Neuron (in vitro differentiated cells): ENCODE data around the gene MBD1.
"Not testable (repeated sequence)": the region's sequence is repeated elsewhere in the genome, so short reads cannot be mapped to it uniquely, and the experiment has no call there.

Source experiments
- H2AFZ ChIP-seq: one replicate; pipeline ENCODE4 v1.6.1; 2013; ENCODE audit warnings: low read depth, mild to moderate bottlenecking, inconsistent platforms, low read length, moderate library complexity
- H3K27me3 ChIP-seq: one replicate; pipeline ENCODE4 v1.6.1; 2013; ENCODE audit warnings: low read length; ENCODE audit not compliant: insufficient read depth
- H3K36me3 ChIP-seq: one replicate; pipeline ENCODE4 v1.6.1; 2013; ENCODE audit warnings: low read length; ENCODE audit not compliant: insufficient read depth
- H3K4me1 ChIP-seq: one replicate; pipeline ENCODE4 v1.6.1; 2013; ENCODE audit warnings: low read length; ENCODE audit not compliant: insufficient read depth
- H3K4me3 ChIP-seq: 2 replicates; pipeline ENCODE4 v1.5.1; 2013; ENCODE audit warnings: mild to moderate bottlenecking, low read length, moderate library complexity
- H3K9me3 ChIP-seq: one replicate; pipeline ENCODE4 v1.6.1; 2013; ENCODE audit warnings: low read length

Gene MBD1

DNA sequence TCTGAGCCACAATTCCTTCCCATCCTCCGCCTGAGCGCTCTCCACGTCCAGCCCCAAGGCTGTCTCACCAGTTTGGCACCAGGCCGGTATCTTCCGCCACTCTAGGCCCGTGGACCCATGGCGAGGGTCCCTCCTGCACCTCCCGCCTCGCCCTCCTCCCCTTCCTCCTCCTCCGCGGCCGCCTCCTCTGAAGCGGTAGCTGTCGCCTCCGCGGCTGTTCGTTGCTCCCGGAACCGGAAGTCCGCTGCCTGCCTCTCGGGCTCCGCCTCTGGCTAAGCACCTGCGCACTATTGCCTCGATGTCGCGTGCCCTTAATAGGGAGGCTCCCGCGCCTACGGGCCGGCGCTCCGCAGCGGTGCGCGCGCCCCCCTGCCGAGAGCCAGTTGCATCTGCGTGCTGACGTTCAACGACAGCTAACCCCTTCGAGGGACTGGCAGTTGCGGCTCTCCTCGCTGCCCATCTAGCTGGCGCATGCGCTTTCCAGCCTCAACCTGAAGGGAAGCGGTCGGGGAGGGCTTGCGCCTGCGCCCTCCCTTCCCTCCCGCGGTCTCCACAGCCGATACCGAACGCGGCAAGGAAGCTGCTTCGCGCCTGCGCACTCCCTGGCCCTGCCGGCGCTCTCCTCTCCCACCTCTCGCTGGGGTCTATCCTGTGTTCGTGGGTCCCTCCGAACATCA is at the start of gene MBD1:
Gene MBD1, minus strand, starts transcription at position 229 of the 677 bp plus-strand sequence. CDS start 1,531 bp downstream, outside the sequence.
- peaks cover 61% of the 10 kb centered on the region for H3K36me3 ChIP-seq

DNA sequence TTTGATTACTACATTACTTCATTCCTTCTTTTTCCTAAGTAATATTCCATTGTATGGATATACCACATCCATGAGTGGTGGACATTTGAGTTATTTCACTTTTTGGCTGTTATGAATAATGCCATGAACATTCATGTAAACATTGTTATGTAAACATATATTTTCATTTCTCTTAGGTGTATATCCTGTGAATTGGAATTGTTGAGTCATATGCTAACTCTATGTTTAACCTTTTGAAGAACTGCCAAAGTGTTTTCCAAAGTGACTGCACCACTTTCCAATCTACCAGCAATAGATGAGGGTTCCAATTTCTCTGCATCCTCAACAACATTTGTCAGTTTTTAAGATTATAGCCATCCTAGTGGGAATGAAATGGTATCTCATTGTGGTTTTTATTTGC is 48.9 kb upstream of the MBD1 start:
- no peak overlapping the region for H2AFZ ChIP-seq

More for the DNA sequence above, at the start of gene MBD1:
- Histone ChIP-seq H3K4me3 (peak within 1 kb of the TSS; percentile 76), H3K27me3 (no peaks in the 10 kb centered on the region), H2AFZ (peak within 1 kb of the TSS; percentile 35), H3K4me1 (peaks cover 12% of the 10 kb centered on the region), H3K9me3 (peaks cover 2% of the 10 kb centered on the region)

DNA sequence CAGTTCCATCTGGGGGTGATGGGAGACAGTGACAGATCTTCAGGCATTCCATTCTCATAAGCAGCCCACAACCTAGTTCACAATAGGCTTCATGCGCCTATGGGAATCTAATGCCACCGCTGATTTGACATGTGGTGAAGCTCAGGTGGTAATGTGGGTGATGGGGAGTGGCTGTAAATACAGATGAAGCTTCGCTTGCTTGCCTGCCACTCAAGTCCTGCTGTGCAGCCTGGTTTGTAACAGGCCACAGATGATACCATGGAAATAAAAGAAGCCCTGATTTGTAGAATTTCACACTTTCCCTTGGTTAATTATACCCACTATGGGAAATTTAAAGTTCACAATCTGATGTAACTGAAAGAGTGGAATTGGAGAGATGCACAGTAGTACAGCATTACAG is 46.7 kb upstream of the MBD1 start:
- Histone ChIP-seq H3K27me3 (no peaks in the 10 kb centered on the region), H3K4me3 (no peak overlapping the region), H3K36me3 (no peaks in the 10 kb centered on the region), H3K9me3 (no peaks in the 10 kb centered on the region), H3K4me1 (no peaks in the 10 kb centered on the region), H2AFZ (no peak overlapping the region)

More for the DNA sequence above, 48.9 kb upstream of the MBD1 start:
- no peaks in the 10 kb centered on the region for H3K4me1 ChIP-seq
- no peaks in the 10 kb centered on the region for H3K36me3 ChIP-seq
- H3K4me3 ChIP-seq: no peak overlapping the region
- no peaks in the 10 kb centered on the region for H3K27me3 ChIP-seq
- no peaks in the 10 kb centered on the region for H3K9me3 ChIP-seq

DNA sequence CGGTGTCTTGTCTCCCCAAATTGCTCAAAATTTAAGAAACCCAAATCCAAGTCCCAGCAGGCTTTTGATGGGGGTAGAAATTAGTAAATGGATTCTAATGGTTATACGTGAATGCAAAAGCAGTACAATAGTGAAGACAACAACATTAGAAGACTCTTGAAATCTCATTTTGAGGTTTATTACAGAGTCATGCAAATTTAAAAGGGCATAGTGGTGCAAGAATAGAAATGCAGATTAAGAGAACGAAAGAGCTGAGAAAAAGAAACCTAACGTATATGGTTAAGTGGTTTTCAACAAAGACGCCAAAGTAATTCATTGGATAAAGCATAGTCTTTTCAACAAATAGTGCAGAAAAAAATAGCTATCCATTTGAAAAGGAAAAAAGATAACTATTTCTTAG is 39.4 kb upstream of the MBD1 start:
- H3K4me1 ChIP-seq: peaks cover 5% of the 10 kb centered on the region
- H3K9me3 ChIP-seq: no peaks in the 10 kb centered on the region
- no peaks in the 10 kb centered on the region for H3K36me3 ChIP-seq
- H2AFZ ChIP-seq: no peak overlapping the region
- H3K4me3 ChIP-seq: no peak overlapping the region
- H3K27me3 ChIP-seq: peaks cover 2% of the 10 kb centered on the region

- Histone ChIP-seq H3K4me3 (no peak overlapping the region), H3K27me3 (peaks cover 5% of the 10 kb centered on the region), H3K36me3 (no peaks in the 10 kb centered on the region), H2AFZ (no peak overlapping the region), H3K9me3 (no peaks in the 10 kb centered on the region), H3K4me1 (no peaks in the 10 kb centered on the region)
Observed at GRCh38 chr18:50315100-50315871, 34.0 kb upstream of the MBD1 start.

GRCh38 chr18:50313873-50314460 is 32.6 kb upstream of the MBD1 start:
- peaks cover 3% of the 10 kb centered on the region for H3K27me3 ChIP-seq
- H3K4me1 ChIP-seq: no peaks in the 10 kb centered on the region
- H3K4me3 ChIP-seq: no peak overlapping the region
- no peaks in the 10 kb centered on the region for H3K36me3 ChIP-seq
- H3K9me3 ChIP-seq: no peaks in the 10 kb centered on the region
- no peak overlapping the region for H2AFZ ChIP-seq

DNA sequence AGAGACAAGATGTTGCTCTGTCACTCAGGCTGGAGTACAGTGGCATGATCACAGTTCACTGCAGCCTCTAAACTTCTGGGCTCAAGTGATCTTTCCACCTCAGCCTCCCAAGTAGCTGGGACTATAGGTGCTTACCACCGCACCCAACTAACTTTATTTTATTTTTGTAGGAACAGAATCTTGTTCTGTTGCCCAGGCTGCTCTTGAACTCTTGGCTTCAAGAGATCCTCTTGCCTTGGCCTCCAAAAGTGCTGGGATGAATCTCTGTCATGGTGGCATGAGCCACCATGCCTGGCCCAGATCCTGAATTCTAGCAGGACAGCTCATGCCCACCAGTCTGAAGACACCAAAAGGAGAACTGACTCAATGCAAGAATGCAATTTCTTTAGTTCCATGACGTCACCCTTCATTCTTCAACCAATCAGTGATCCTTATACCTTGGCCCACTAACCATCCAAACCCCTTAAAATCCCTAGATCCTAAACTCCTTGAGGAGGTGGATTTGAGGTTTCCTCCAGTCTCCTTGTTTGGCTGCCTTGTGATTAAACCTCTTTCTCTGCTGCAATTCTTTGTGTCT is 31.8 kb upstream of the MBD1 start:
- H3K4me3 ChIP-seq: no peak overlapping the region
- no peaks in the 10 kb centered on the region for H3K36me3 ChIP-seq
- no peaks in the 10 kb centered on the region for H3K9me3 ChIP-seq
- H2AFZ ChIP-seq: no peak overlapping the region
- peaks cover 3% of the 10 kb centered on the region for H3K27me3 ChIP-seq
- H3K4me1 ChIP-seq: no peaks in the 10 kb centered on the region

- no peaks in the 10 kb centered on the region for H3K9me3 ChIP-seq
- no peak overlapping the region for H2AFZ ChIP-seq
- H3K36me3 ChIP-seq: no peaks in the 10 kb centered on the region
- H3K4me1 ChIP-seq: no peaks in the 10 kb centered on the region
- peaks cover 3% of the 10 kb centered on the region for H3K27me3 ChIP-seq
- no peak overlapping the region for H3K4me3 ChIP-seq
Observed at GRCh38 chr18:50312296-50313030, 31.1 kb upstream of the MBD1 start.

DNA sequence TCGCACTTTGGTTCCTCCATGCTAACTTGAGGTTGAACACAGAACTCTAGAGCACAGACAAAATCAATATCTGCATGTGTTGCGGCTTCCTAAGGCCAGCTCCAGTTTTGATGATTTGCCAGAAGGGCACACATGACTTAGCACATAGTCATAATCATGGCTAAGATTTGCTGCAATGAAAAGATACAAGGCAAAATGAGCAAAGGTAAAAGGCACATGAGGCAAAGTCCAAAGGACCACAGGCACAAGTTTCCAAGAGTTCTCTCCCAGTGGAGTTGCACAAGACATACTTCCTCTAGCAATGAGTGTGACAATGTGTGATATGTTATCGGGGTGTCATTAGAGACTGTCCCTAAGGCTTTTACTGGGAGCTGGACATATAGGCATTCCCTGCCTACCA is 30.3 kb upstream of the MBD1 start:
- peaks cover 3% of the 10 kb centered on the region for H3K27me3 ChIP-seq
- H3K4me3 ChIP-seq: no peak overlapping the region
- no peak overlapping the region for H2AFZ ChIP-seq
- H3K4me1 ChIP-seq: peaks cover 5% of the 10 kb centered on the region
- H3K9me3 ChIP-seq: no peaks in the 10 kb centered on the region
- H3K36me3 ChIP-seq: no peaks in the 10 kb centered on the region

DNA sequence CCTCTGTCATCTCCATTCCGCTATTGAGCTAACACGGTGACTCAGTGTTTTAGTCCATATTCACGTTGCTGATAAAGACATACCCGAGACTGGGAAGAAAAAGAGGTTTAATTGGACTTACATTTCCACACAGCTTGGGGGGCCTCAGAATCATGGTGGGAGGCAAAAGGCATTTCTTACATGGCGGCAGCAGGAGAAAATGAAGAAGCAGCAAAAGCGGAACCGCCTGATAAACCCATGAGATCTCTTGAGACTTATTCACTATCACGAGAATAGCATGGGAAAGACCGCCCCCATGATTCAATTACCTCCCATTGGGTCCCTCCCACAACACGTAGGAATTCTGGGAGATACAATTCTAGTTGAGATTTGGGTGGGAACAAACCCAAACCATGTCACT is 28.8 kb upstream of the MBD1 start:
- Histone ChIP-seq H3K9me3 (no peaks in the 10 kb centered on the region), H3K4me3 (no peak overlapping the region), H3K27me3 (peaks cover 3% of the 10 kb centered on the region), H3K36me3 (no peaks in the 10 kb centered on the region), H2AFZ (no peak overlapping the region), H3K4me1 (peaks cover 5% of the 10 kb centered on the region)

DNA sequence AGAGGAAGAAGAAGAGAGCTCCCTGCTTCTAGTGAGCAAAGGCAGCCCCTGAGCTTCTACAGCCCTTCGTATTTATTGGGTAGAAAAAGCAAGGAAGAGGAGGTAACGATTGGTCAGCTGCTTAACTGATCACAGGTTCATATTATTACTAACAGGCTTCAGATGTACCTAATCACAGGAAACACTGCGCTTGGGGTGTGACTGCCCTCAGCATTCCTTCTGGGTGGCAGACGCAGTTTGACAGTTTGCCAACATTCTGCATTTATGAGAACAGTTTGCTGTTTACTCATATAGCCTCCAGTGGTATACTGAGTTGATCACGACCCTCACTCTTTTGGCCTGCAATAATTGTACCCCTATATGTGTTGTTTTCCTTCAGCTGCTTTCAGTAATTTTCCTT is 27.5 kb upstream of the MBD1 start:
- H3K36me3 ChIP-seq, H2AFZ ChIP-seq, H3K27me3 ChIP-seq, H3K9me3 ChIP-seq, H3K4me1 ChIP-seq, H3K4me3 ChIP-seq: not testable (repeated sequence)

DNA sequence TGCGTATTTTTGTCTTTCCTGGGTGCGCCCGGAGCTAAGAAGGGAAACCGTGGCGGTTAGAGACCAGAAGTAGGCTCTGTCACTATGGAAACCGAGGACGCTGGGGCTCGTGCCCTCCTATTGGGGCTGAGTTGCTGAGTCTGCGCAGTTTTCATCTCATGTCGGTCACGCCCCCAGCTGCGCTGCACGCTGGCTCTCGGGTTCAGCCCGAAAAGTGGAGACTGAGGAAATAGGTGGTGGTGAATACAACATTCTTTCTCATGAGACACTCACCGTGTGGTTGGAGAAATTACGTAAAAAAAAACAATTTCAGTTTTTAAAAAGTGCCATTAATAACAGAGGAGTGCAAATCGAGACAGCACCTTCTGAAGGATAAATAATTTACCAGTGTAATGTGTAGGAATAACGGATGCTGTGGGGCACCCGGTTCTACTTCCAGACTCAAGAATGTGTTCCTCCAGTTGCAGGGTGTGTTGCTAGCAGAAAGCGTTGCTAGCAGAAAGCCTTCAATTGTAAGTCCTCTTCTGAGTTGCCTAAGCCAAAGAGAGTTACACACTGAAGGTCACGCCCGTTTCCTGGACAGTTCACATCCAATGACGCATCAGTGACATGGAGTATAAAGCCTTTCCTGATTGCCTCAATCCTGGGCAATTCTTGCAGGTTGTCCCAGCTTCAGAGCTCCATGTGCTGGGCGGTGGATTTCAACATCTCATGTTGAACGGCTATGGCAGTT is 26.6 kb upstream of the MBD1 start:
- peaks cover 3% of the 10 kb centered on the region for H3K27me3 ChIP-seq
- H3K36me3 ChIP-seq: no peaks in the 10 kb centered on the region
- peaks cover 5% of the 10 kb centered on the region for H3K4me1 ChIP-seq
- peak overlapping the region; percentile 80 for H2AFZ ChIP-seq
- H3K9me3 ChIP-seq: no peaks in the 10 kb centered on the region
- H3K4me3 ChIP-seq: peak overlapping the region; percentile 62
